H1 (cell line): ENCODE data around the gene MAFF. TPM values are rescaled to one million over a fixed set of nuclear protein-coding genes. Genes with fewer than 3 reads are reported as not detected.

ENCODE experiments used
- CTCF ChIA-PET: fragments of 300-600 bp; sonication (Branson Sonifier 250); formaldehyde crosslinking; loops from one replicate; lab custom pipeline; 2021; ENCODE audit not compliant: partially characterized antibody; lab: Charles Lee
- POLR2A ChIA-PET: fragments of 300-600 bp; sonication (Branson Sonifier 250); formaldehyde crosslinking; loops from one replicate; lab custom pipeline; 2021; ENCODE audit warnings: inconsistent platforms; ENCODE audit not compliant: partially characterized antibody; lab: Charles Lee
- DNase-seq, 2 experiments: peaks; one replicate each; pipeline versions ENCODE4 v3.0.0 to v3.0.0-alpha.2; 2010 to 2022; ENCODE audit warnings: low spot score in 2 of 2, low read depth in 1 of 2, mixed read lengths in 1 of 2
- FAIRE-seq: peaks from 2 replicates; lab custom pipeline; 2011; peaks lifted over from hg19 to GRCh38; lab: Jason Lieb, UNC
- H2AFZ ChIP-seq: 2 replicates; pipeline ENCODE4 v1.8.1; 2012; ENCODE audit warnings: low read length, inconsistent platforms
- H2AK5ac ChIP-seq: 2 replicates; pipeline ENCODE4 v1.6.1; 2013; ENCODE audit warnings: low read depth, low read length
- H2BK120ac ChIP-seq: replicated peaks from 2 replicates; pipeline ENCODE3; 2013; ENCODE audit warnings: low read depth, low read length, inconsistent platforms
- H2BK12ac ChIP-seq: 2 replicates; pipeline ENCODE4 v1.6.1; 2013; ENCODE audit warnings: low read depth, low read length
- H2BK15ac ChIP-seq: 2 replicates; pipeline ENCODE4 v1.6.1; 2013; ENCODE audit warnings: low read length
- H2BK20ac ChIP-seq: 2 replicates; pipeline ENCODE4 v1.6.1; 2013; ENCODE audit warnings: low read length
- H2BK5ac ChIP-seq: 2 replicates; pipeline ENCODE4 v1.6.1; 2013; ENCODE audit warnings: low read depth, low read length
- H3K14ac ChIP-seq: 2 replicates; pipeline ENCODE4 v1.6.1; 2013; ENCODE audit warnings: inconsistent platforms; ENCODE audit not compliant: insufficient read length
- H3K18ac ChIP-seq: 2 replicates; pipeline ENCODE4 v1.6.1; 2013; ENCODE audit warnings: low read length; ENCODE audit errors: extremely low read depth
- H3K23ac ChIP-seq: 2 replicates; pipeline ENCODE4 v1.6.1; 2013; ENCODE audit warnings: inconsistent platforms; ENCODE audit not compliant: insufficient read length
- H3K23me2 ChIP-seq: 2 replicates; pipeline ENCODE4 v1.6.1; 2013; ENCODE audit warnings: low read depth, low read length
- H3K27ac ChIP-seq: 2 replicates; pipeline ENCODE4 v1.6.1; 2011; ENCODE audit warnings: low read depth, low read length, inconsistent platforms
- H3K27me3 ChIP-seq, 4 experiments: replicated peaks in 1 of 4; 1 replicate in 1 of 4; 2 replicates in 3 of 4; pipeline versions ENCODE4 v1.6.1 to v1.8.1; 2011 to 2013; ENCODE audit warnings: low read length in 3 of 4, mild to moderate bottlenecking in 3 of 4, inconsistent platforms in 2 of 4, mixed read lengths in 2 of 4, moderate library complexity in 1 of 4; ENCODE audit not compliant: control insufficient read depth in 3 of 4, insufficient read depth in 3 of 4; ENCODE audit errors: extremely low read depth in 1 of 4
- H3K36me3 ChIP-seq, 4 experiments: 2 replicates each; pipeline versions ENCODE4 v1.6.1 to v1.8.1; 2011 to 2013; ENCODE audit warnings: mild to moderate bottlenecking in 4 of 4, low read length in 3 of 4, moderate library complexity in 2 of 4, control low read depth in 1 of 4, inconsistent platforms in 1 of 4; ENCODE audit not compliant: insufficient read depth in 4 of 4, control insufficient read depth in 2 of 4
- H3K4ac ChIP-seq: replicated peaks from 2 replicates; pipeline ENCODE3; 2013; ENCODE audit warnings: low read length, low read depth, mixed read lengths, inconsistent platforms; ENCODE audit not compliant: insufficient read length
- H3K4me1 ChIP-seq, 4 experiments: replicated peaks in 1 of 4; 1 replicate in 1 of 4; 2 replicates in 3 of 4; pipeline versions ENCODE4 v1.6.1 to v1.8.1; 2011 to 2013; ENCODE audit warnings: low read length in 3 of 4, inconsistent platforms in 2 of 4, mixed read lengths in 1 of 4; ENCODE audit not compliant: insufficient read depth in 4 of 4, control insufficient read depth in 3 of 4
- H3K4me2 ChIP-seq, 2 experiments: 2 replicates each; pipeline versions ENCODE4 v1.6.1 to v1.8.1; 2011 to 2013; ENCODE audit warnings: low read depth in 2 of 2, low read length in 2 of 2, control low read depth in 1 of 2, inconsistent platforms in 1 of 2, mild to moderate bottlenecking in 1 of 2; ENCODE audit not compliant: insufficient read depth in 1 of 2
- H3K4me3 ChIP-seq, 4 experiments: fragments of 200-600, 300-600 bp in 1 of 4; sonication (generic), shearing (Covaris generic), sonication (Bioruptor Twin) in 1 of 4; 2 replicates each; pipeline versions ENCODE4 v1.5.1 to v1.8.1; 2011 to 2016; ENCODE audit warnings: low read length in 4 of 4, low read depth in 3 of 4, control low read depth in 2 of 4, inconsistent platforms in 2 of 4, mild to moderate bottlenecking in 2 of 4, mixed read lengths in 1 of 4, moderate library complexity in 1 of 4; ENCODE audit not compliant: insufficient read depth in 2 of 4; ENCODE audit errors: extremely low read depth in 1 of 4
- H3K56ac ChIP-seq: replicated peaks from 2 replicates; pipeline ENCODE3; 2013; ENCODE audit warnings: low read depth, mild to moderate bottlenecking, mixed read lengths, low read length, inconsistent platforms; ENCODE audit not compliant: insufficient read length
- H3K79me1 ChIP-seq: 2 replicates; pipeline ENCODE4 v1.6.1; 2013; ENCODE audit warnings: low read depth, low read length, control low read depth
- H3K79me2 ChIP-seq, 2 experiments: 2 replicates each; pipeline versions ENCODE4 v1.6.1 to v1.8.1; 2012 to 2013; ENCODE audit warnings: low read length in 2 of 2, mild to moderate bottlenecking in 2 of 2, inconsistent platforms in 1 of 2; ENCODE audit not compliant: insufficient read depth in 2 of 2, control insufficient read depth in 1 of 2
- H3K9ac ChIP-seq, 4 experiments: replicated peaks in 1 of 4; 1 replicate in 1 of 4; 2 replicates in 3 of 4; pipeline versions ENCODE4 v1.6.1 to v1.8.1; 2011 to 2013; ENCODE audit warnings: low read depth in 3 of 4, low read length in 3 of 4, control low read depth in 2 of 4, mild to moderate bottlenecking in 2 of 4, moderate library complexity in 2 of 4, inconsistent platforms in 1 of 4; ENCODE audit errors: extremely low read depth in 1 of 4
- H3K9me3 ChIP-seq, 2 experiments: 2 replicates each; pipeline versions ENCODE4 v1.6.1 to v1.8.1; 2012 to 2013; ENCODE audit warnings: mild to moderate bottlenecking in 2 of 2, moderate library complexity in 2 of 2, control low read depth in 1 of 2, inconsistent platforms in 1 of 2, low read depth in 1 of 2, low read length in 1 of 2, mixed read lengths in 1 of 2; ENCODE audit not compliant: insufficient read depth in 2 of 2
- H4K20me1 ChIP-seq, 2 experiments: replicated peaks in 1 of 2; 2 replicates each; pipeline versions ENCODE3 to v1.8.1; 2011 to 2013; ENCODE audit warnings: inconsistent platforms in 2 of 2, low read length in 2 of 2, mild to moderate bottlenecking in 1 of 2; ENCODE audit not compliant: insufficient read depth in 2 of 2, control insufficient read depth in 1 of 2
- H4K5ac ChIP-seq: 2 replicates; pipeline ENCODE4 v1.6.1; 2013; ENCODE audit warnings: low read length, low read depth, mixed read lengths, inconsistent platforms; ENCODE audit not compliant: insufficient read length
- H4K8ac ChIP-seq: 2 replicates; pipeline ENCODE4 v1.8.0; 2013; ENCODE audit warnings: mild to moderate bottlenecking, moderate library complexity, low read length, inconsistent platforms; ENCODE audit not compliant: insufficient read depth; ENCODE audit errors: extremely low read depth
- H4K91ac ChIP-seq: replicated peaks from 2 replicates; pipeline ENCODE3; 2013; ENCODE audit warnings: low read length, mixed read lengths, inconsistent platforms; ENCODE audit not compliant: insufficient read length
- KDM1A ChIP-seq: fragments of 200-600, 300-600 bp; sonication (generic); IDR thresholded peaks from 2 replicates; pipeline ENCODE4 v1.7.1; 2016; ENCODE audit warnings: mild to moderate bottlenecking, low read length, borderline replicate concordance
- SAP30 ChIP-seq: fragments of 300-600 bp; sonication (generic); IDR thresholded peaks from 2 replicates; pipeline ENCODE4 v1.7.1; 2012; ENCODE audit warnings: low read length, moderate library complexity, mild to moderate bottlenecking, inconsistent platforms; ENCODE audit not compliant: insufficient read depth, insufficient replicate concordance
- WGBS, 2 experiments: shearing (Covaris generic) in 1 of 2; methylation state at CpG; one replicate each; pipeline versions ENCODE4 v1.1.6 to v1.1.7; 2013 to 2015; ENCODE audit warnings: low lambda C conversion rate in 2 of 2, mixed read lengths in 2 of 2, inconsistent platforms in 1 of 2, low coverage in 1 of 2, missing lambda C conversion rate in 1 of 2; ENCODE audit not compliant: insufficient replicate concordance in 2 of 2, insufficient coverage in 1 of 2, insufficient read length in 1 of 2; ENCODE audit errors: extremely low coverage in 1 of 2, missing lambda C conversion rate in 1 of 2; 5-methylcytosine and 5-hydroxymethylcytosine counted together
- polyA plus RNA-seq, 7 experiments: library from polyadenylated mRNA; depleted of rRNA in 3 of 7; stranded (reverse) in 5 of 7; unstranded in 2 of 7; fragments of >200 nt in 5 of 7; fragments of 200-250 nt in 2 of 7; gene quantifications; 1 replicate in 5 of 7; 2 replicates in 1 of 7; 4 replicates in 1 of 7; pipeline versions ENCODE4 v1.2.1 to v1.2.3, GENCODE V29; 2011 to 2013; ENCODE audit warnings: missing spikeins in 2 of 7, mixed read lengths in 2 of 7
- total RNA-seq: library from RNA; stranded (reverse); fragmentation: NEBNext Ultra II Directional; extraction: Animal tissue kit (Norgen Biotek cat#: 25700); gene quantifications from 2 replicates; pipeline ENCODE4 v1.2.1, GENCODE V29; 2021
- TF ChIP-seq, protein P1 (sequence below): IDR thresholded peaks from 2 replicates; pipeline ENCODE4 v1.6.1; 2011; ENCODE audit warnings: low read length, improper control_type of control experiment

The MAFF gene
- total and polyA plus RNA-seq, 2 of the 8 experiments (the other 6 are each of a cell fraction or from before 2014, with no cell fraction given) = 1.5 to 6.3 TPM

DNA sequence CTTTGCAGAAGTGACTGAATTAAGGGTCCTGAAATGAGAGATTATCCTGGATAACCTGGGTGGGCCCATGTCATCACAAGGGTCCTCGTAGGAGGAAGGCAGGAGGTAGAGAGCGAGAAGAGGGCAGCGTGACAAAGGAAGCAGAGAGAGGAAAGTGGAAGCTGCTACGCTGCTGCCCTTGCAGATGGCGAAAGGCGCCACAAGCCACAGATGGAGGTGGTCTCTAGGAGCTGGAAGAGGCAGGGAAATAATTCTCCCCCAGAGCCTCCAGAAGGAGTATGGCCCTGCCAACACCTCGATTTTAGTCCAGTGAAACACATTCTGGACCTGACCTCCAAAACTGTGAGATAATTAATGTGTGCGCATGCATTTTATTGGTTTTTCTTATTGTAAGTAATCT lies 57.6 kb downstream of the MAFF start:
- Histone ChIP-seq H3K18ac (no peak overlapping the region), H3K36me3 (no peaks in the 10 kb centered on the region), H3K9ac (no peak overlapping the region), H2BK15ac (no peak overlapping the region), H3K4me2 (no peak overlapping the region), H3K4ac (no peak overlapping the region), H3K27ac (no peak overlapping the region), H2BK5ac (no peak overlapping the region), H2BK20ac (no peak overlapping the region), H3K4me1 (peaks cover 0 to 19% (median 5%) of the 10 kb centered on the region in 4 experiments; a peak in 5 of 7 replicates), H4K8ac (no peak overlapping the region), H3K79me2 (peaks cover 6 to 78% of the 10 kb centered on the region in 2 experiments; a peak in 3 of 4 replicates), H3K23me2 (no peaks in the 10 kb centered on the region), H3K27me3 (no peaks in the 10 kb centered on the region), H3K9me3 (no peaks in the 10 kb centered on the region), H2BK120ac (no peak overlapping the region), H2BK12ac (no peak overlapping the region), H4K20me1 (peaks cover 18 to 19% of the 10 kb centered on the region in 2 experiments), H2AK5ac (no peak overlapping the region), H3K79me1 (peaks cover 19% of the 10 kb centered on the region), H4K5ac (no peak overlapping the region), H3K4me3 (no peak overlapping the region), H2AFZ (no peak overlapping the region), H3K14ac (no peak overlapping the region), H4K91ac (no peak overlapping the region), H3K56ac (no peak overlapping the region)
- DNase-seq = no peak
- 94% methylated on average over 8 of the region's 8 CpGs; no CpG with 5 or more reads in 1 of the 2 experiments for WGBS, 2 experiments
- CTCF ChIA-PET = interaction anchor here (1.1 to 3.9 kb wide), 5 partner anchors 10 to 152 kb away, joined by 3 to 33 read pairs (median 3); partner anchors contain the start of gene TMEM184B
- POLR2A ChIA-PET = interaction anchor here (1.0 to 1.7 kb wide), 3 partner anchors 8 to 31 kb away, joined by 3 to 7 read pairs (median 4); no protein-coding TSS in a partner anchor
- no peak for FAIRE-seq
- TF ChIP-seq, protein P1, sequence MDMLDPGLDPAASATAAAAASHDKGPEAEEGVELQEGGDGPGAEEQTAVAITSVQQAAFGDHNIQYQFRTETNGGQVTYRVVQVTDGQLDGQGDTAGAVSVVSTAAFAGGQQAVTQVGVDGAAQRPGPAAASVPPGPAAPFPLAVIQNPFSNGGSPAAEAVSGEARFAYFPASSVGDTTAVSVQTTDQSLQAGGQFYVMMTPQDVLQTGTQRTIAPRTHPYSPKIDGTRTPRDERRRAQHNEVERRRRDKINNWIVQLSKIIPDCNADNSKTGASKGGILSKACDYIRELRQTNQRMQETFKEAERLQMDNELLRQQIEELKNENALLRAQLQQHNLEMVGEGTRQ = no peak
- no peak for TF ChIP-seq SAP30
- TF ChIP-seq KDM1A = no peak
- TF ChIP-seq, all 59 proteins: peak for 0
- H3K23ac ChIP-seq = no peak overlapping the region
